Fibroblast of lung (primary cell): Measurements from ENCODE around the gene IL1RAP. TPM values are rescaled to one million over a fixed set of nuclear protein-coding genes. Genes with fewer than 3 reads are reported as not detected.

ENCODE experiments used
- DNase-seq, 2 donors: peaks; one replicate each; pipeline versions ENCODE4 v3.0.0 to v3.0.0-alpha.2; 2010; ENCODE audit warnings: low read depth in 2 of 2
- H2AFZ ChIP-seq: 2 replicates; pipeline ENCODE4 v1.5.1; 2012; ENCODE audit warnings: low read length, control low read depth, inconsistent platforms
- H3K27ac ChIP-seq: 2 replicates; pipeline ENCODE4 v1.5.1; 2011; ENCODE audit warnings: low read length, control low read depth; ENCODE audit not compliant: insufficient read depth
- H3K27me3 ChIP-seq: 2 replicates; pipeline ENCODE4 v1.5.1; 2011; ENCODE audit warnings: mild to moderate bottlenecking, low read length; ENCODE audit not compliant: control insufficient read depth, insufficient read depth
- H3K36me3 ChIP-seq: 2 replicates; pipeline ENCODE4 v1.5.1; 2011; ENCODE audit warnings: low read length; ENCODE audit not compliant: control insufficient read depth, insufficient read depth
- H3K4me1 ChIP-seq: 2 replicates; pipeline ENCODE4 v1.5.1; 2011; ENCODE audit warnings: low read length; ENCODE audit not compliant: control insufficient read depth, insufficient read depth; ENCODE audit errors: extremely low read depth
- H3K4me2 ChIP-seq: 2 replicates; pipeline ENCODE4 v1.5.1; 2011; ENCODE audit warnings: low read length, control low read depth; ENCODE audit not compliant: insufficient read depth; ENCODE audit errors: extremely low read depth
- H3K4me3 ChIP-seq, 4 experiments: fragments of 200-600 bp in 1 of 4; sonication (generic) in 1 of 4; replicated peaks in 1 of 4; 2 replicates each; pipeline ENCODE4 v1.5.1; 2011 to 2016; ENCODE audit warnings: low read length in 4 of 4, low read depth in 3 of 4, mild to moderate bottlenecking in 3 of 4, control low read depth in 2 of 4, inconsistent platforms in 1 of 4, mixed read lengths in 1 of 4; ENCODE audit not compliant: insufficient read depth in 1 of 4; ENCODE audit errors: control extremely low read depth in 1 of 4
- H3K79me2 ChIP-seq: 2 replicates; pipeline ENCODE4 v1.5.1; 2012; ENCODE audit warnings: mild to moderate bottlenecking, low read length, inconsistent platforms; ENCODE audit not compliant: control insufficient read depth, insufficient read depth
- H3K9ac ChIP-seq: 2 replicates; pipeline ENCODE4 v1.5.1; 2011; ENCODE audit warnings: mild to moderate bottlenecking, low read length, control low read depth; ENCODE audit not compliant: insufficient read depth
- H3K9me3 ChIP-seq: 2 replicates; pipeline ENCODE4 v1.5.1; 2012; ENCODE audit warnings: low read depth, low read length; ENCODE audit not compliant: control insufficient read depth, insufficient read depth
- H4K20me1 ChIP-seq: 2 replicates; pipeline ENCODE4 v1.5.1; 2011; ENCODE audit warnings: low read length; ENCODE audit not compliant: control insufficient read depth, insufficient read depth; ENCODE audit errors: extremely low read depth
- CTCF ChIP-seq, 2 donors: IDR thresholded peaks in 1 of 2; conservative IDR thresholded peaks in 1 of 2; 1 replicate in 1 of 2; 2 replicates in 1 of 2; pipeline ENCODE4 v1.5.1; 2011 to 2012; ENCODE audit warnings: low read length in 2 of 2, control low read depth in 1 of 2, inconsistent platforms in 1 of 2, low read depth in 1 of 2, mild to moderate bottlenecking in 1 of 2
- EZH2 ChIP-seq: IDR thresholded peaks from 2 replicates; pipeline ENCODE4 v1.5.1; 2012; ENCODE audit warnings: low read length, control low read depth, mild to moderate bottlenecking; ENCODE audit errors: missing control alignments
- polyA plus RNA-seq, 2 donors: library from polyadenylated mRNA; depleted of rRNA in 1 of 2; stranded (reverse) in 1 of 2; unstranded in 1 of 2; fragments of >200 nt; gene quantifications; 2 replicates each; pipeline ENCODE4 v1.2.1, GENCODE V29; 2011 to 2012; ENCODE audit warnings: missing spikeins in 1 of 2
- total RNA-seq: library from RNA; depleted of rRNA; stranded (reverse); fragments of >200 nt; gene quantifications from 2 replicates; pipeline ENCODE4 v1.2.1, GENCODE V29; 2014

Gene IL1RAP
- total and polyA plus RNA-seq, 2 donors (not counting 1 experiment from before 2014, with no cell fraction given), result 10.2 to 12.6 TPM

- Histone ChIP-seq H3K36me3 (no peaks in the 10 kb centered on the region), H3K4me3 (no peak overlapping the region), H3K4me1 (no peaks in the 10 kb centered on the region), H3K9ac (no peak overlapping the region), H3K79me2 (no peaks in the 10 kb centered on the region), H3K27me3 (no peaks in the 10 kb centered on the region), H3K4me2 (no peak overlapping the region), H2AFZ (no peak overlapping the region), H4K20me1 (no peaks in the 10 kb centered on the region), H3K27ac (no peak overlapping the region), H3K9me3 (no peaks in the 10 kb centered on the region)
- DNase-seq, result no peak
- TF ChIP-seq CTCF (conservative IDR thresholded peaks at IDR 0.05 in 1 of 2, IDR thresholded peaks at IDR 0.05 in 1 of 2; ENCODE audit: low read depth in 1 of 2, low read length in 2 of 2), result no peak
- TF ChIP-seq EZH2, result no peak
Observed at GRCh38 chr3:190618330-190619030, 104.6 kb downstream of the IL1RAP start.

GRCh38 chr3:190619353-190619752, 105.5 kb downstream of the IL1RAP start:
- H3K4me2 ChIP-seq, result no peak overlapping the region
- no peak overlapping the region for H2AFZ ChIP-seq
- no peak for DNase-seq
- H3K9ac ChIP-seq, result no peak overlapping the region
- H3K79me2 ChIP-seq, result no peaks in the 10 kb centered on the region
- no peaks in the 10 kb centered on the region for H3K4me1 ChIP-seq
- H4K20me1 ChIP-seq, result no peaks in the 10 kb centered on the region
- H3K36me3 ChIP-seq, result no peaks in the 10 kb centered on the region
- no peaks in the 10 kb centered on the region for H3K9me3 ChIP-seq
- TF ChIP-seq CTCF (conservative IDR thresholded peaks at IDR 0.05 in 1 of 2, IDR thresholded peaks at IDR 0.05 in 1 of 2; ENCODE audit: low read depth in 1 of 2, low read length in 2 of 2), result no peak
- no peak for TF ChIP-seq EZH2
- H3K27me3 ChIP-seq, result no peaks in the 10 kb centered on the region
- no peak overlapping the region for H3K4me3 ChIP-seq
- H3K27ac ChIP-seq, result no peak overlapping the region

GRCh38 chr3:190619761-190620160, 105.9 kb downstream of the IL1RAP start:
- no peak for DNase-seq
- Histone ChIP-seq H3K9ac (no peak overlapping the region), H3K4me3 (no peak overlapping the region), H3K4me1 (no peaks in the 10 kb centered on the region), H4K20me1 (no peaks in the 10 kb centered on the region), H3K9me3 (no peaks in the 10 kb centered on the region), H3K79me2 (no peaks in the 10 kb centered on the region), H3K4me2 (no peak overlapping the region), H3K27ac (no peak overlapping the region), H2AFZ (no peak overlapping the region), H3K27me3 (no peaks in the 10 kb centered on the region), H3K36me3 (no peaks in the 10 kb centered on the region)
- TF ChIP-seq CTCF (conservative IDR thresholded peaks at IDR 0.05 in 1 of 2, IDR thresholded peaks at IDR 0.05 in 1 of 2; ENCODE audit: low read depth in 1 of 2, low read length in 2 of 2), result no peak
- TF ChIP-seq EZH2, result no peak
